ENCODE data around the gene LRRC7. TPM values are rescaled to one million over a fixed set of nuclear protein-coding genes. Genes with fewer than 3 reads are reported as not detected.

The LRRC7 gene
- total RNA-seq, 1 experiment from 2014 or later = not detected

GRCh38 chr1:69836971-69837636 is 269.4 kb downstream of the LRRC7 start:
- no TSS peak for BruUV-seq (replicated peaks)
- Histone ChIP-seq H3K9me3 (ENCODE audit: low read depth, low read length, poor library complexity, severe bottlenecking) (no peaks in the 10 kb centered on the region), H3K27ac (ENCODE audit: low read depth, low read length, poor library complexity, severe bottlenecking) (no peak overlapping the region), H3K27me3 (replicated peaks; ENCODE audit: insufficient read depth, low read depth, low read length, poor library complexity) (no peaks in the 10 kb centered on the region), H3K36me3 (ENCODE audit: insufficient read depth, low read length, poor library complexity, severe bottlenecking) (no peaks in the 10 kb centered on the region), H3K4me3 (ENCODE audit: low read depth, low read length, poor library complexity, severe bottlenecking) (no peak overlapping the region), H3K4me1 (ENCODE audit: insufficient read depth, low read length, poor library complexity, severe bottlenecking) (peaks cover 5% of the 10 kb centered on the region)
- CTCF ChIA-PET = no interaction called here
- TF ChIP-seq CTCF (conservative IDR thresholded peaks at IDR 0.05; ENCODE audit: low read depth, low read length) (no peak), EZH2 (IDR thresholded peaks at IDR 0.05; ENCODE audit: borderline replicate concordance, low read depth, low read length, poor library complexity, severe bottlenecking) (no peak)
- POLR2A ChIA-PET (ENCODE audit: low non-redundant PET) = no interaction called here
- peak; percentile 52 for DNase-seq (ENCODE audit: low spot score)
- intact Hi-C loops (cut with micrococcal nuclease; ENCODE audit: unreplicated experiment) = no loop called here

- CTCF ChIA-PET = no interaction called here
- Histone ChIP-seq H3K36me3 (ENCODE audit: insufficient read depth, low read length, poor library complexity, severe bottlenecking) (no peaks in the 10 kb centered on the region), H3K4me1 (ENCODE audit: insufficient read depth, low read length, poor library complexity, severe bottlenecking) (peaks cover 2% of the 10 kb centered on the region), H3K27ac (ENCODE audit: low read depth, low read length, poor library complexity, severe bottlenecking) (no peak overlapping the region), H3K9me3 (ENCODE audit: low read depth, low read length, poor library complexity, severe bottlenecking) (no peaks in the 10 kb centered on the region), H3K4me3 (ENCODE audit: low read depth, low read length, poor library complexity, severe bottlenecking) (no peak overlapping the region), H3K27me3 (replicated peaks; ENCODE audit: insufficient read depth, low read depth, low read length, poor library complexity) (no peaks in the 10 kb centered on the region)
- POLR2A ChIA-PET (ENCODE audit: low non-redundant PET) = no interaction called here
- no peak for TF ChIP-seq CTCF (conservative IDR thresholded peaks at IDR 0.05; ENCODE audit: low read depth, low read length)
- TF ChIP-seq EZH2 (IDR thresholded peaks at IDR 0.05; ENCODE audit: borderline replicate concordance, low read depth, low read length, poor library complexity, severe bottlenecking) = no peak
- BruUV-seq (replicated peaks) = no TSS peak
- intact Hi-C loops (cut with micrococcal nuclease; ENCODE audit: unreplicated experiment) = no loop called here
- DNase-seq (ENCODE audit: low spot score) = peak; percentile 22
Observed at GRCh38 chr1:69842326-69842725, 274.6 kb downstream of the LRRC7 start.

- POLR2A ChIA-PET (ENCODE audit: low non-redundant PET) = no interaction called here
- Histone ChIP-seq H3K9me3 (ENCODE audit: low read depth, low read length, poor library complexity, severe bottlenecking) (no peaks in the 10 kb centered on the region), H3K27me3 (replicated peaks; ENCODE audit: insufficient read depth, low read depth, low read length, poor library complexity) (no peaks in the 10 kb centered on the region), H3K27ac (ENCODE audit: low read depth, low read length, poor library complexity, severe bottlenecking) (no peak overlapping the region), H3K4me1 (ENCODE audit: insufficient read depth, low read length, poor library complexity, severe bottlenecking) (no peaks in the 10 kb centered on the region), H3K4me3 (ENCODE audit: low read depth, low read length, poor library complexity, severe bottlenecking) (no peak overlapping the region), H3K36me3 (ENCODE audit: insufficient read depth, low read length, poor library complexity, severe bottlenecking) (no peaks in the 10 kb centered on the region)
- CTCF ChIA-PET = no interaction called here
- intact Hi-C loops (cut with micrococcal nuclease; ENCODE audit: unreplicated experiment) = no loop called here
- TF ChIP-seq CTCF (conservative IDR thresholded peaks at IDR 0.05; ENCODE audit: low read depth, low read length) (no peak), EZH2 (IDR thresholded peaks at IDR 0.05; ENCODE audit: borderline replicate concordance, low read depth, low read length, poor library complexity, severe bottlenecking) (no peak)
- no peak for DNase-seq (ENCODE audit: low spot score)
- no TSS peak for BruUV-seq (replicated peaks)
Observed at GRCh38 chr1:69845655-69846054, 277.9 kb downstream of the LRRC7 start.
